BLaER1 treated with 17β-estradiol and CSF1 and Interleukin-3, amounts not matched to agents 10 nM and 100 nM (cell line): ENCODE results near the gene PREB.
A peak's percentile ranks its signal among the peaks of the same experiment; 100 is the strongest.

Experiments
- H3K27ac ChIP-seq, 11 experiments: shearing (Covaris generic); formaldehyde crosslinking; 2 replicates each; pipeline ENCODE4 v1.8.1; 2022
- H3K27me3 ChIP-seq, 11 experiments: shearing (Covaris generic); formaldehyde crosslinking; 2 replicates each; pipeline ENCODE4 v1.8.1; 2022
- H3K36me3 ChIP-seq, 11 experiments: shearing (Covaris generic); formaldehyde crosslinking; 2 replicates each; pipeline ENCODE4 v1.8.1; 2022
- H3K4me1 ChIP-seq, 10 experiments: shearing (Covaris generic); formaldehyde crosslinking; 2 replicates each; pipeline ENCODE4 v1.8.1; 2022
- H3K4me2 ChIP-seq, 11 experiments: shearing (Covaris generic); formaldehyde crosslinking; 2 replicates each; pipeline ENCODE4 v1.8.1; 2022
- H3K4me3 ChIP-seq, 10 experiments: shearing (Covaris generic); formaldehyde crosslinking; 2 replicates each; pipeline ENCODE4 v1.8.1; 2022
- H3K9ac ChIP-seq, 11 experiments: shearing (Covaris generic); formaldehyde crosslinking; 2 replicates each; pipeline ENCODE4 v1.8.1; 2022
- H3K9me3 ChIP-seq, 11 experiments: shearing (Covaris generic); formaldehyde crosslinking; replicated peaks in 1 of 11; 2 replicates each; pipeline ENCODE4 v1.8.1; 2022
- H4K20me1 ChIP-seq, 11 experiments: shearing (Covaris generic); formaldehyde crosslinking; 2 replicates each; pipeline ENCODE4 v1.8.1; 2022
- Cebpa-rat ChIP-seq, 11 experiments: shearing (Covaris generic); IDR thresholded peaks; 2 replicates each; pipeline ENCODE4 v1.8.1; 2022

Gene PREB

GRCh38 chr2:27086724-27087593 lies 47.5 kb downstream of the PREB start, which contains the start of gene KHK:
Gene KHK (plus strand): TSS chr2:27086772. CDS start chr2:27087260, 488 bp downstream.
- H3K4me1 ChIP-seq, result peaks cover 47 to 87% (median 76%) of the 10 kb centered on the region in 10 experiments
- peak within 1 kb of the TSS; percentile 67 to 82 (median 76) for H3K27ac ChIP-seq

GRCh38 chr2:27086090-27086723 lies 48.2 kb downstream of the PREB start:
- Histone ChIP-seq H3K9me3 (no peaks in the 10 kb centered on the region), H3K4me2 (peak overlapping the region; percentile 88 to 100 (median 98)), H3K36me3 (peaks cover 24 to 39% (median 31%) of the 10 kb centered on the region in 11 experiments), H3K4me1 (peaks cover 52 to 93% (median 82%) of the 10 kb centered on the region in 10 experiments), H3K27me3 (no peaks in the 10 kb centered on the region), H3K27ac (peak overlapping the region; percentile 67 to 82 (median 76)), H4K20me1 (peaks cover 0 to 57% (median 27%) of the 10 kb centered on the region in 11 experiments; a peak in 13 of 22 replicates), H3K9ac (peak overlapping the region; percentile 71 to 89 (median 81)), H3K4me3 (peak overlapping the region; percentile 60 to 73 (median 64))
- TF ChIP-seq Cebpa-rat (IDR thresholded peaks at IDR 0.05), result no peak

More at GRCh38 chr2:27086724-27087593, 47.5 kb downstream of the PREB start, which contains the start of gene KHK:
- TF ChIP-seq Cebpa-rat (IDR thresholded peaks at IDR 0.05), result no peak
- Histone ChIP-seq H3K36me3 (peaks cover 22 to 35% (median 29%) of the 10 kb centered on the region in 11 experiments), H3K9me3 (no peaks in the 10 kb centered on the region), H3K27me3 (no peaks in the 10 kb centered on the region), H3K9ac (peak within 1 kb of the TSS; percentile 71 to 89 (median 81)), H3K4me2 (peak within 1 kb of the TSS; percentile 88 to 100 (median 99)), H3K4me3 (peak within 1 kb of the TSS; percentile 60 to 73 (median 64)), H4K20me1 (peaks cover 0 to 51% (median 27%) of the 10 kb centered on the region in 11 experiments; a peak in 13 of 22 replicates)

GRCh38 chr2:27085673-27086089 lies 48.8 kb downstream of the PREB start:
- peak overlapping the region; percentile 60 to 73 (median 64) for H3K4me3 ChIP-seq
- TF ChIP-seq Cebpa-rat (IDR thresholded peaks at IDR 0.05), result no peak
- H4K20me1 ChIP-seq, result peaks cover 0 to 57% (median 27%) of the 10 kb centered on the region in 11 experiments; a peak in 13 of 22 replicates
- peaks cover 24 to 41% (median 31%) of the 10 kb centered on the region in 11 experiments for H3K36me3 ChIP-seq
- peak overlapping the region; percentile 71 to 89 (median 81) for H3K9ac ChIP-seq
- peak overlapping the region; percentile 88 to 100 (median 98) for H3K4me2 ChIP-seq
- H3K4me1 ChIP-seq, result peaks cover 56 to 92% (median 85%) of the 10 kb centered on the region in 10 experiments
- no peaks in the 10 kb centered on the region for H3K9me3 ChIP-seq
- peak overlapping the region; percentile 67 to 82 (median 76) for H3K27ac ChIP-seq
- H3K27me3 ChIP-seq, result no peaks in the 10 kb centered on the region

GRCh38 chr2:27085062-27085672 lies 49.3 kb downstream of the PREB start:
- TF ChIP-seq Cebpa-rat (IDR thresholded peaks at IDR 0.05), result no peak
- H3K9ac ChIP-seq, result peak overlapping the region; percentile 71 to 89 (median 81)
- no peaks in the 10 kb centered on the region for H3K27me3 ChIP-seq
- peak overlapping the region; percentile 88 to 100 (median 98) for H3K4me2 ChIP-seq
- H3K4me3 ChIP-seq, result peak overlapping the region; percentile 60 to 73 (median 64)
- H3K36me3 ChIP-seq, result peaks cover 24 to 46% (median 31%) of the 10 kb centered on the region in 11 experiments
- H4K20me1 ChIP-seq, result peaks cover 0 to 57% (median 27%) of the 10 kb centered on the region in 11 experiments; a peak in 13 of 22 replicates
- peak overlapping the region in 10 of 11 experiments; percentile 67 to 82 (median 77); a peak in 17 of 22 replicates for H3K27ac ChIP-seq
- H3K9me3 ChIP-seq, result no peaks in the 10 kb centered on the region
- peaks cover 61 to 92% (median 88%) of the 10 kb centered on the region in 10 experiments for H3K4me1 ChIP-seq

DNA sequence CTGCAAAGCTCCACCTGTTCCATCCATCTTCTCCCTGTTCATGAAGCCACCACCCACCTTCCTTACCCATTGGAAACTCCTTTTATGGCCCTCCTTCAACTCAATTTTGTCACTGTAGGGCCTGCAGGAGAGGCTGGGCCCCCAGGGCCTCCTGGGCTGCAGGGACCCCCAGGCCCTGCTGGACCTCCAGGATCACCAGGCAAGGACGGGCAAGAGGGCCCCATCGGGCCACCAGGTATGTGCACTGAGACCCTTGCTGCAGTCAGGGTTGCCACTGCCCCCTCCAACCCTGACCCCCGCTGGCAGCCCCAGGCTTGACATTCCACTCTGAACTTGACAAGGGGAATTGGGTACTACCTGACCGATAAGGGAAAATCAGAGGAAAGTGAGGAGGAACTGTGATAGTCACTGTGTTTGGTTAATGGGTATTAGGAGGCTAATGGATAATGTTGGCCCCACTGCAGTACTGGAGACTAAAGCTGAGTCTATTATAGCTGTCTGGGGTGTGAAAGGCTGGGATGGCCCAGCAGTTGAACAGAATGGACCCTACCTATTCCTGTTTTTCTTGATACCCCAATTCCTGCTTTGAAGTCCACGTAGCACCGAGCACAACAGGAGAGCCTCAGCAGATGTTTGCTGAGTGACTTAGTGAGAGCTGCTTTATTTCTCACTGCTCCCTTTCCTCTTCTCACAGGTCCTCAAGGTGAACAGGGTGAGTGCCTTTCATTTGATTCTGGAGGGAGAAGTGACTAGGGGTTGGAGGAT lies 50.0 kb downstream of the PREB start:
- peak overlapping the region in 1 of 11 experiments; percentile 92; a peak in 3 of 22 replicates for H3K27ac ChIP-seq
- peak overlapping the region; percentile 88 to 100 (median 99); a peak in 21 of 22 replicates for H3K4me2 ChIP-seq
- H3K27me3 ChIP-seq, result no peaks in the 10 kb centered on the region
- no peaks in the 10 kb centered on the region for H3K9me3 ChIP-seq
- no peak for TF ChIP-seq Cebpa-rat (IDR thresholded peaks at IDR 0.05)
- H3K4me3 ChIP-seq, result peak overlapping the region in 1 of 10 experiments; percentile 64; a peak in 1 of 20 replicates
- peaks cover 65 to 92% (median 87%) of the 10 kb centered on the region in 10 experiments for H3K4me1 ChIP-seq
- peak overlapping the region in 10 of 11 experiments; percentile 68 to 89 (median 81); a peak in 15 of 22 replicates for H3K9ac ChIP-seq
- H3K36me3 ChIP-seq, result peaks cover 24 to 47% (median 31%) of the 10 kb centered on the region in 11 experiments
- H4K20me1 ChIP-seq, result peaks cover 0 to 57% (median 27%) of the 10 kb centered on the region in 11 experiments; a peak in 13 of 22 replicates

- peaks cover 65 to 92% (median 82%) of the 10 kb centered on the region in 10 experiments for H3K4me1 ChIP-seq
- H3K9ac ChIP-seq, result peak overlapping the region; percentile 64 to 89 (median 78); a peak in 19 of 22 replicates
- no peaks in the 10 kb centered on the region for H3K27me3 ChIP-seq
- peak overlapping the region; percentile 88 to 100 (median 99) for H3K4me2 ChIP-seq
- H3K27ac ChIP-seq, result peak overlapping the region in 8 of 11 experiments; percentile 77 to 92 (median 83); a peak in 16 of 22 replicates
- H4K20me1 ChIP-seq, result peaks cover 0 to 57% (median 27%) of the 10 kb centered on the region in 11 experiments; a peak in 13 of 22 replicates
- H3K4me3 ChIP-seq, result no peak overlapping the region
- no peak for TF ChIP-seq Cebpa-rat (IDR thresholded peaks at IDR 0.05)
- H3K9me3 ChIP-seq, result no peaks in the 10 kb centered on the region
- H3K36me3 ChIP-seq, result peaks cover 24 to 47% (median 31%) of the 10 kb centered on the region in 11 experiments
Measured at GRCh38 chr2:27083410-27084296, 50.8 kb downstream of the PREB start.
